Brain microvascular endothelial cell (primary cell): Measurements from ENCODE around the gene CNKSR2.

Source experiments
- DNase-seq: peaks from one replicate; pipeline ENCODE4 v3.0.0-alpha.2; 2020
- H3K27ac ChIP-seq: fragments of 250-450 bp; sonication (Bioruptor Pico); 2 replicates; pipeline ENCODE4 v1.5.1; 2020; ENCODE audit warnings: mild to moderate bottlenecking, moderate library complexity
- H3K27me3 ChIP-seq: fragments of 250-450 bp; sonication (Bioruptor Pico); replicated peaks from 2 replicates; pipeline ENCODE4 v1.5.1; 2020; ENCODE audit warnings: mild to moderate bottlenecking
- H3K36me3 ChIP-seq: fragments of 250-450 bp; sonication (Bioruptor Pico); replicated peaks from 2 replicates; pipeline ENCODE4 v1.5.1; 2020; ENCODE audit warnings: mild to moderate bottlenecking
- H3K4me3 ChIP-seq: 2 replicates; pipeline ENCODE4 v1.5.1; 2011; ENCODE audit warnings: low read depth, mild to moderate bottlenecking, control low read depth, low read length, moderate library complexity
- CTCF ChIP-seq: IDR thresholded peaks from 2 replicates; pipeline ENCODE4 v1.5.1; 2011; ENCODE audit warnings: low read depth, mild to moderate bottlenecking, moderate library complexity, low read length, control low read depth, inconsistent platforms; ENCODE audit errors: missing control alignments
- in situ Hi-C: cut with HindIII; loops from 2 replicates; pipeline ENCODE4 v1.10.0; 2017; ENCODE audit warnings: low sequenced_read_pairs, low pct_ligation_motif_present

CNKSR2 gene

GRCh38 chrX:21408788-21409187, 34.6 kb downstream of the CNKSR2 start:
- no peak overlapping the region for H3K27ac ChIP-seq
- in situ Hi-C loops, result no loop called here
- no peak for DNase-seq

DNA sequence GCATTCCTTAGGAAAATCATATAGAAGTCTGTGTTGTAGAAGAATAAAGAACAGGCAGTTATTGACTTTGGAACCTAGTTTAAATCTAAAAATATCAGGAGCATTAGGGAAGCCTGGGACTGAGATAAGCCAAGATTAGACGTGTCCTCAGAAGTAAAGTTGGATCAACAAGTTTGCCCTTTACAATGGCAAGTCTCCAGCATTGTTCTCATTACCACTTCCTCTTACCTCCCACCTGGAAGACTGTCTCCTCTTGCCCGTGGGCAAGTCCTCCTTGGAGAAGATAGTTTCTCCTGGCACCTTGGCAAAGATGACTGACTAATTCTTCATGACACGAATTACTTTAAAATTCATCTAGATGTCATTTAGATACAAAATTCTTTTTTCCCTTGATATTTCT, 37.8 kb downstream of the CNKSR2 start:
- H3K27ac ChIP-seq, result no peak overlapping the region
- DNase-seq, result no peak
- in situ Hi-C loops, result no loop called here
- no peaks in the 10 kb centered on the region for H3K27me3 ChIP-seq
- H3K36me3 ChIP-seq, result no peaks in the 10 kb centered on the region
- no peak for TF ChIP-seq CTCF
- no peak overlapping the region for H3K4me3 ChIP-seq

More at GRCh38 chrX:21408788-21409187, 34.6 kb downstream of the CNKSR2 start:
- Histone ChIP-seq H3K4me3 (no peak overlapping the region), H3K36me3 (no peaks in the 10 kb centered on the region), H3K27me3 (no peaks in the 10 kb centered on the region)
- no peak for TF ChIP-seq CTCF

- Histone ChIP-seq H3K27me3 (no peaks in the 10 kb centered on the region), H3K27ac (peak overlapping the region; percentile 30), H3K4me3 (no peak overlapping the region), H3K36me3 (no peaks in the 10 kb centered on the region)
- in situ Hi-C loops, result no loop called here
- no peak for TF ChIP-seq CTCF
- peak; percentile 47 for DNase-seq
Measured at GRCh38 chrX:21412883-21413282, 38.7 kb downstream of the CNKSR2 start.

- in situ Hi-C loops, result no loop called here
- no peak overlapping the region for H3K4me3 ChIP-seq
- H3K27ac ChIP-seq, result no peak overlapping the region
- no peaks in the 10 kb centered on the region for H3K36me3 ChIP-seq
- DNase-seq, result no peak
- no peak for TF ChIP-seq CTCF
- no peaks in the 10 kb centered on the region for H3K27me3 ChIP-seq
Measured at GRCh38 chrX:21427086-21427485, 52.9 kb downstream of the CNKSR2 start.

GRCh38 chrX:21437036-21437435, 62.8 kb downstream of the CNKSR2 start:
- DNase-seq, result no peak
- Histone ChIP-seq H3K27me3 (no peaks in the 10 kb centered on the region), H3K36me3 (no peaks in the 10 kb centered on the region), H3K4me3 (no peak overlapping the region), H3K27ac (no peak overlapping the region)
- no peak for TF ChIP-seq CTCF
- in situ Hi-C loops, result no loop called here

DNA sequence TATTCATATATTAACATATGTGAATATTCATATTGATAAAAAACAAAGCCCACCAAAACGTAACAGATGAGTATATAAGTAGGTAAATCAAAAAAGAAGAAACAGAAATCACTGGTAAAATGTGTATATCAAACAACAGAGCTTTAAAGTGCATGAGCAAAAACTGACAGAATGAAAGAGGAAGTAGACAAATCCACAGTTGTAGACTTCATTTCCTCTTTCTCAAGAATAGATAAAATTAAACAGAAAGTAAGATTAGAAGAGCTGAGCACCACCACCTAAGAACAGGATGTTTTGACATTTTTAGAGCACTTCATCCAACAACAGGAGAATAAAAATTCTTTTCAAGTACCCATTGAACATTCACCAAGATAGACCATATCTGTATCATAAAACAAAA, 64.6 kb downstream of the CNKSR2 start:
- no peaks in the 10 kb centered on the region for H3K36me3 ChIP-seq
- no peaks in the 10 kb centered on the region for H3K27me3 ChIP-seq
- H3K4me3 ChIP-seq, result no peak overlapping the region
- in situ Hi-C loops, result no loop called here
- TF ChIP-seq CTCF, result no peak
- H3K27ac ChIP-seq, result no peak overlapping the region
- DNase-seq, result no peak
